NCI-H1417 treated with DMSO at 0.1 percent for 48 hours (cell line): ENCODE data around the gene PCP4.

Source experiments
- DNase-seq: peaks from one replicate; lab custom pipeline; 2025; lab: John Stamatoyannopoulos, UW

PCP4 gene

GRCh38 chr21:39972976-39973770 lies 105.9 kb downstream of the PCP4 start:
- no peak for DNase-seq

- DNase-seq: no peak
These were observed 109.6 kb downstream of the PCP4 start for GRCh38 chr21:39976800-39977199.
